DMS153 treated with DMSO at 0.1 percent for 48 hours (cell line): Measurements from ENCODE around the gene NRCAM.

ENCODE experiments used
- DNase-seq: peaks from one replicate; lab custom pipeline; 2025; ENCODE audit not compliant: unreplicated experiment; lab: John Stamatoyannopoulos, UW

NRCAM gene

GRCh38 chr7:108321359-108321758 is 134.9 kb downstream of the NRCAM start:
- DNase-seq: no peak

- DNase-seq: no peak
Observed at GRCh38 chr7:108316708-108317107, 139.5 kb downstream of the NRCAM start.

GRCh38 chr7:108314551-108314950 is 141.7 kb downstream of the NRCAM start:
- DNase-seq: no peak

- no peak for DNase-seq
Observed at GRCh38 chr7:108314049-108314448, 142.2 kb downstream of the NRCAM start.

GRCh38 chr7:108313086-108313485 is 143.2 kb downstream of the NRCAM start:
- DNase-seq: no peak

GRCh38 chr7:108311446-108312168 is 144.6 kb downstream of the NRCAM start:
- DNase-seq: no peak

GRCh38 chr7:108310351-108310750 is 145.9 kb downstream of the NRCAM start:
- DNase-seq: no peak

GRCh38 chr7:108308903-108309302 is 147.3 kb downstream of the NRCAM start:
- DNase-seq: no peak

- no peak for DNase-seq
Observed at GRCh38 chr7:108308276-108308675, 148.0 kb downstream of the NRCAM start.

- DNase-seq: no peak
Observed at GRCh38 chr7:108307595-108307994, 148.6 kb downstream of the NRCAM start.

GRCh38 chr7:108307194-108307593 is 149.0 kb downstream of the NRCAM start:
- no peak for DNase-seq

GRCh38 chr7:108303332-108303731 is 152.9 kb downstream of the NRCAM start:
- DNase-seq: no peak

- DNase-seq: no peak
Observed at GRCh38 chr7:108301387-108301786, 154.8 kb downstream of the NRCAM start.

- no peak for DNase-seq
Observed at GRCh38 chr7:108299251-108299973, 156.8 kb downstream of the NRCAM start.

GRCh38 chr7:108296911-108297310 is 159.3 kb downstream of the NRCAM start:
- no peak for DNase-seq

- DNase-seq: peak; percentile 21
Observed at GRCh38 chr7:108294595-108294994, 161.6 kb downstream of the NRCAM start.

GRCh38 chr7:108293149-108293612 is 163.1 kb downstream of the NRCAM start:
- no peak for DNase-seq

- no peak for DNase-seq
Observed at GRCh38 chr7:108292541-108292940, 163.7 kb downstream of the NRCAM start.

- DNase-seq: no peak
Observed at GRCh38 chr7:108291791-108292440, 164.3 kb downstream of the NRCAM start.

- DNase-seq: no peak
Observed at GRCh38 chr7:108291152-108291508, 165.1 kb downstream of the NRCAM start.

- DNase-seq: no peak
Observed at GRCh38 chr7:108290459-108291151, 165.6 kb downstream of the NRCAM start.
